ENCODE results near the gene ANKRD2. TPM values are rescaled to one million over a fixed set of nuclear protein-coding genes. Genes with fewer than 3 reads are reported as not detected.

ANKRD2 gene
- total and polyA plus RNA-seq, 2 donors (not counting 1 experiment from before 2014, with no cell fraction given), result 0.26 to 1.8 TPM

GRCh38 chr10:97566336-97566996 is 6.1 kb upstream of the ANKRD2 start:
- no peak for TF ChIP-seq CTCF (conservative IDR thresholded peaks at IDR 0.05 in 1 of 2, IDR thresholded peaks at IDR 0.05 in 1 of 2; ENCODE audit: low read depth in 1 of 2, low read length in 2 of 2)
- no peak for TF ChIP-seq EZH2 (IDR thresholded peaks at IDR 0.05; ENCODE audit: low read length, missing control alignments)
- Histone ChIP-seq H3K4me3 (replicated peaks in 1 of 4; ENCODE audit: control extremely low read depth in 1 of 4, insufficient read depth in 1 of 4, low read depth in 3 of 4, low read length in 4 of 4) (no peak overlapping the region), H3K4me2 (ENCODE audit: extremely low read depth, insufficient read depth, low read length) (no peak overlapping the region), H3K36me3 (ENCODE audit: control insufficient read depth, insufficient read depth, low read length) (peaks cover 2% of the 10 kb centered on the region), H3K79me2 (ENCODE audit: control insufficient read depth, insufficient read depth, low read length) (no peaks in the 10 kb centered on the region), H3K27me3 (ENCODE audit: control insufficient read depth, insufficient read depth, low read length) (no peaks in the 10 kb centered on the region), H3K9me3 (ENCODE audit: control insufficient read depth, insufficient read depth, low read depth, low read length) (no peaks in the 10 kb centered on the region), H4K20me1 (ENCODE audit: control insufficient read depth, extremely low read depth, insufficient read depth, low read length) (no peaks in the 10 kb centered on the region), H3K4me1 (ENCODE audit: control insufficient read depth, extremely low read depth, insufficient read depth, low read length) (no peaks in the 10 kb centered on the region), H3K9ac (ENCODE audit: insufficient read depth, low read length) (no peak overlapping the region), H3K27ac (ENCODE audit: insufficient read depth, low read length) (no peak overlapping the region), H2AFZ (ENCODE audit: low read length) (no peak overlapping the region)
- DNase-seq (ENCODE audit: low read depth in 2 of 2), result no peak

- no peaks in the 10 kb centered on the region for H4K20me1 ChIP-seq (ENCODE audit: control insufficient read depth, extremely low read depth, insufficient read depth, low read length)
- no peaks in the 10 kb centered on the region for H3K79me2 ChIP-seq (ENCODE audit: control insufficient read depth, insufficient read depth, low read length)
- no peaks in the 10 kb centered on the region for H3K4me1 ChIP-seq (ENCODE audit: control insufficient read depth, extremely low read depth, insufficient read depth, low read length)
- H3K36me3 ChIP-seq (ENCODE audit: control insufficient read depth, insufficient read depth, low read length), result peaks cover 3% of the 10 kb centered on the region
- H2AFZ ChIP-seq (ENCODE audit: low read length), result no peak overlapping the region
- DNase-seq (ENCODE audit: low read depth in 2 of 2), result no peak
- no peak overlapping the region for H3K4me2 ChIP-seq (ENCODE audit: extremely low read depth, insufficient read depth, low read length)
- no peaks in the 10 kb centered on the region for H3K9me3 ChIP-seq (ENCODE audit: control insufficient read depth, insufficient read depth, low read depth, low read length)
- TF ChIP-seq CTCF (conservative IDR thresholded peaks at IDR 0.05 in 1 of 2, IDR thresholded peaks at IDR 0.05 in 1 of 2; ENCODE audit: low read depth in 1 of 2, low read length in 2 of 2) (no peak), EZH2 (IDR thresholded peaks at IDR 0.05; ENCODE audit: low read length, missing control alignments) (no peak)
- no peak overlapping the region for H3K4me3 ChIP-seq (replicated peaks in 1 of 4; ENCODE audit: control extremely low read depth in 1 of 4, insufficient read depth in 1 of 4, low read depth in 3 of 4, low read length in 4 of 4)
- H3K27ac ChIP-seq (ENCODE audit: insufficient read depth, low read length), result no peak overlapping the region
- no peaks in the 10 kb centered on the region for H3K27me3 ChIP-seq (ENCODE audit: control insufficient read depth, insufficient read depth, low read length)
- no peak overlapping the region for H3K9ac ChIP-seq (ENCODE audit: insufficient read depth, low read length)
Observed at GRCh38 chr10:97567891-97568290, 4.7 kb upstream of the ANKRD2 start.

- Histone ChIP-seq H3K27ac (ENCODE audit: insufficient read depth, low read length) (no peak overlapping the region), H3K4me2 (ENCODE audit: extremely low read depth, insufficient read depth, low read length) (no peak overlapping the region), H3K9ac (ENCODE audit: insufficient read depth, low read length) (no peak overlapping the region), H4K20me1 (ENCODE audit: control insufficient read depth, extremely low read depth, insufficient read depth, low read length) (no peaks in the 10 kb centered on the region), H2AFZ (ENCODE audit: low read length) (no peak overlapping the region), H3K4me1 (ENCODE audit: control insufficient read depth, extremely low read depth, insufficient read depth, low read length) (peaks cover 3% of the 10 kb centered on the region), H3K9me3 (ENCODE audit: control insufficient read depth, insufficient read depth, low read depth, low read length) (no peaks in the 10 kb centered on the region), H3K27me3 (ENCODE audit: control insufficient read depth, insufficient read depth, low read length) (no peaks in the 10 kb centered on the region), H3K4me3 (replicated peaks in 1 of 4; ENCODE audit: control extremely low read depth in 1 of 4, insufficient read depth in 1 of 4, low read depth in 3 of 4, low read length in 4 of 4) (no peak overlapping the region), H3K36me3 (ENCODE audit: control insufficient read depth, insufficient read depth, low read length) (peaks cover 3% of the 10 kb centered on the region), H3K79me2 (ENCODE audit: control insufficient read depth, insufficient read depth, low read length) (no peaks in the 10 kb centered on the region)
- DNase-seq (ENCODE audit: low read depth in 2 of 2), result no peak
- TF ChIP-seq EZH2 (IDR thresholded peaks at IDR 0.05; ENCODE audit: low read length, missing control alignments) (no peak), CTCF (conservative IDR thresholded peaks at IDR 0.05 in 1 of 2, IDR thresholded peaks at IDR 0.05 in 1 of 2; ENCODE audit: low read depth in 1 of 2, low read length in 2 of 2) (no peak)
Observed at GRCh38 chr10:97570146-97570788, 2.3 kb upstream of the ANKRD2 start.
